ENCODE results near the gene SMARCAD1.
"Not testable (repeated sequence)": the region's sequence is repeated elsewhere in the genome, so short reads cannot be mapped to it uniquely, and the experiment has no call there.

DNA sequence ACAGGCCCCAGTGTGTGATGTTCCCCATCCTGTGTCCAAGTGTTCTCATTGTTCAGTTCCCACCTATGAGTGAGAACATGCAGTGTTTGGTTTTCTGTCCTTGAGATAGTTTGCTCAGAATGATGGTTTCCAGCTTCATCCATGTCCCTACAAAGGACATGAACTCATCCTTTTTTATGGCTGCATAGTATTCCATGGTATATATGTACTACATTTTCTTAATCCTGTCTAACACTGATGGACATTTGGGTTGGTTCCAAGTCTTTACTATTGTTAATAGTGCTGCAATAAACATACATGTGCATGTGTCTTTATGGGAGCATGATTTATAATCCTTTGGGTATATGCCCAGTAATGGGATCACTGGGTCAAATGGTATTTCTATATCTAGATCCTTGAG, 112.3 kb downstream of the SMARCAD1 start:
- TF ChIP-seq, protein P1, sequence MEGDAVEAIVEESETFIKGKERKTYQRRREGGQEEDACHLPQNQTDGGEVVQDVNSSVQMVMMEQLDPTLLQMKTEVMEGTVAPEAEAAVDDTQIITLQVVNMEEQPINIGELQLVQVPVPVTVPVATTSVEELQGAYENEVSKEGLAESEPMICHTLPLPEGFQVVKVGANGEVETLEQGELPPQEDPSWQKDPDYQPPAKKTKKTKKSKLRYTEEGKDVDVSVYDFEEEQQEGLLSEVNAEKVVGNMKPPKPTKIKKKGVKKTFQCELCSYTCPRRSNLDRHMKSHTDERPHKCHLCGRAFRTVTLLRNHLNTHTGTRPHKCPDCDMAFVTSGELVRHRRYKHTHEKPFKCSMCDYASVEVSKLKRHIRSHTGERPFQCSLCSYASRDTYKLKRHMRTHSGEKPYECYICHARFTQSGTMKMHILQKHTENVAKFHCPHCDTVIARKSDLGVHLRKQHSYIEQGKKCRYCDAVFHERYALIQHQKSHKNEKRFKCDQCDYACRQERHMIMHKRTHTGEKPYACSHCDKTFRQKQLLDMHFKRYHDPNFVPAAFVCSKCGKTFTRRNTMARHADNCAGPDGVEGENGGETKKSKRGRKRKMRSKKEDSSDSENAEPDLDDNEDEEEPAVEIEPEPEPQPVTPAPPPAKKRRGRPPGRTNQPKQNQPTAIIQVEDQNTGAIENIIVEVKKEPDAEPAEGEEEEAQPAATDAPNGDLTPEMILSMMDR (IDR thresholded peaks at IDR 0.05): not testable (repeated sequence)
- TF ChIP-seq POLR2A (IDR thresholded peaks at IDR 0.05): not testable (repeated sequence)

Data from right lobe of liver (tissue), 4 donors.